PC-3 (cell line): ENCODE results near the gene SPPL2B.

Experiments used
- EZH2 ChIP-seq: fragments of 300-600 bp; sonication (generic); IDR thresholded peaks from one replicate; pipeline ENCODE4 v1.6.1; 2017; ENCODE audit warnings: antibody characterized with exemption, mild to moderate bottlenecking, low read length; ENCODE audit not compliant: unreplicated experiment
- EZH2phosphoT487 ChIP-seq: fragments of 300-600 bp; sonication (generic); IDR thresholded peaks from 2 replicates; pipeline ENCODE4 v1.6.1; 2018; ENCODE audit warnings: mild to moderate bottlenecking, antibody characterized with exemption, low read length, borderline replicate concordance
- TF ChIP-seq, protein P1 (sequence below): fragments of 300-600 bp; sonication (generic); conservative IDR thresholded peaks from 2 replicates; pipeline ENCODE4 v1.5.1; 2017; ENCODE audit warnings: antibody characterized with exemption, low read depth, mild to moderate bottlenecking, low read length

GRCh38 chr19:2332341-2333026 is 4.0 kb downstream of the SPPL2B start:
- TF ChIP-seq, protein P1, sequence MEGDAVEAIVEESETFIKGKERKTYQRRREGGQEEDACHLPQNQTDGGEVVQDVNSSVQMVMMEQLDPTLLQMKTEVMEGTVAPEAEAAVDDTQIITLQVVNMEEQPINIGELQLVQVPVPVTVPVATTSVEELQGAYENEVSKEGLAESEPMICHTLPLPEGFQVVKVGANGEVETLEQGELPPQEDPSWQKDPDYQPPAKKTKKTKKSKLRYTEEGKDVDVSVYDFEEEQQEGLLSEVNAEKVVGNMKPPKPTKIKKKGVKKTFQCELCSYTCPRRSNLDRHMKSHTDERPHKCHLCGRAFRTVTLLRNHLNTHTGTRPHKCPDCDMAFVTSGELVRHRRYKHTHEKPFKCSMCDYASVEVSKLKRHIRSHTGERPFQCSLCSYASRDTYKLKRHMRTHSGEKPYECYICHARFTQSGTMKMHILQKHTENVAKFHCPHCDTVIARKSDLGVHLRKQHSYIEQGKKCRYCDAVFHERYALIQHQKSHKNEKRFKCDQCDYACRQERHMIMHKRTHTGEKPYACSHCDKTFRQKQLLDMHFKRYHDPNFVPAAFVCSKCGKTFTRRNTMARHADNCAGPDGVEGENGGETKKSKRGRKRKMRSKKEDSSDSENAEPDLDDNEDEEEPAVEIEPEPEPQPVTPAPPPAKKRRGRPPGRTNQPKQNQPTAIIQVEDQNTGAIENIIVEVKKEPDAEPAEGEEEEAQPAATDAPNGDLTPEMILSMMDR, result no peak
- TF ChIP-seq EZH2, result no peak
- no peak for TF ChIP-seq EZH2phosphoT487
